ENCODE measurements around the gene MGAT5. TPM values are rescaled to one million over a fixed set of nuclear protein-coding genes. Genes with fewer than 3 reads are reported as not detected.

Gene MGAT5
- polyA plus RNA-seq, 1 donor = 19.0 TPM

- Histone ChIP-seq H3K36me3 (ENCODE audit: control insufficient read depth, insufficient read depth, low read length) (no peaks in the 10 kb centered on the region), H3K4me3 (ENCODE audit: low read length) (no peak overlapping the region), H3K27me3 (ENCODE audit: control insufficient read depth, insufficient read depth, low read length) (no peaks in the 10 kb centered on the region), H3K9me3 (ENCODE audit: control insufficient read depth, low read depth, low read length) (no peaks in the 10 kb centered on the region), H3K4me1 (ENCODE audit: control insufficient read depth, insufficient read depth, low read length) (no peaks in the 10 kb centered on the region), H3K27ac (ENCODE audit: low read length) (no peak overlapping the region)
- WGBS (ENCODE audit: insufficient coverage, low lambda C conversion rate) = 20% methylated on average over 1 of the region's 1 CpG
- no peak for DNase-seq
These were observed 46.7 kb downstream of the MGAT5 start for GRCh38 chr2:134300585-134300984.

GRCh38 chr2:134301099-134301927 is 47.4 kb downstream of the MGAT5 start:
- Histone ChIP-seq H3K9me3 (ENCODE audit: control insufficient read depth, low read depth, low read length) (no peaks in the 10 kb centered on the region), H3K4me3 (ENCODE audit: low read length) (no peak overlapping the region), H3K4me1 (ENCODE audit: control insufficient read depth, insufficient read depth, low read length) (no peaks in the 10 kb centered on the region), H3K27ac (ENCODE audit: low read length) (no peak overlapping the region), H3K36me3 (ENCODE audit: control insufficient read depth, insufficient read depth, low read length) (no peaks in the 10 kb centered on the region), H3K27me3 (ENCODE audit: control insufficient read depth, insufficient read depth, low read length) (no peaks in the 10 kb centered on the region)
- DNase-seq = no peak
- 60% methylated on average over 1 of the region's 8 CpGs for WGBS (ENCODE audit: insufficient coverage, low lambda C conversion rate)

GRCh38 chr2:134301928-134302260 is 48.0 kb downstream of the MGAT5 start:
- Histone ChIP-seq H3K4me1 (ENCODE audit: control insufficient read depth, insufficient read depth, low read length) (no peaks in the 10 kb centered on the region), H3K4me3 (ENCODE audit: low read length) (no peak overlapping the region), H3K27ac (ENCODE audit: low read length) (no peak overlapping the region), H3K9me3 (ENCODE audit: control insufficient read depth, low read depth, low read length) (no peaks in the 10 kb centered on the region), H3K36me3 (ENCODE audit: control insufficient read depth, insufficient read depth, low read length) (no peaks in the 10 kb centered on the region), H3K27me3 (ENCODE audit: control insufficient read depth, insufficient read depth, low read length) (no peaks in the 10 kb centered on the region)
- no peak for DNase-seq
- 100% methylated on average over 1 of the region's 2 CpGs for WGBS (ENCODE audit: insufficient coverage, low lambda C conversion rate)

- no peak for DNase-seq
- no peaks in the 10 kb centered on the region for H3K27me3 ChIP-seq (ENCODE audit: control insufficient read depth, insufficient read depth, low read length)
- no peak overlapping the region for H3K4me3 ChIP-seq (ENCODE audit: low read length)
- H3K9me3 ChIP-seq (ENCODE audit: control insufficient read depth, low read depth, low read length) = no peaks in the 10 kb centered on the region
- no peak overlapping the region for H3K27ac ChIP-seq (ENCODE audit: low read length)
- H3K36me3 ChIP-seq (ENCODE audit: control insufficient read depth, insufficient read depth, low read length) = no peaks in the 10 kb centered on the region
- WGBS (ENCODE audit: insufficient coverage, low lambda C conversion rate) = no CpG with 5 or more reads among the region's 3 CpGs
- H3K4me1 ChIP-seq (ENCODE audit: control insufficient read depth, insufficient read depth, low read length) = no peaks in the 10 kb centered on the region
These were observed 50.7 kb downstream of the MGAT5 start for GRCh38 chr2:134304394-134305108.

GRCh38 chr2:134305109-134305491 is 51.2 kb downstream of the MGAT5 start:
- H3K27ac ChIP-seq (ENCODE audit: low read length) = no peak overlapping the region
- WGBS (ENCODE audit: insufficient coverage, low lambda C conversion rate) = 86% methylated on average over 2 of the region's 5 CpGs
- no peak overlapping the region for H3K4me3 ChIP-seq (ENCODE audit: low read length)
- no peaks in the 10 kb centered on the region for H3K9me3 ChIP-seq (ENCODE audit: control insufficient read depth, low read depth, low read length)
- H3K36me3 ChIP-seq (ENCODE audit: control insufficient read depth, insufficient read depth, low read length) = no peaks in the 10 kb centered on the region
- H3K27me3 ChIP-seq (ENCODE audit: control insufficient read depth, insufficient read depth, low read length) = no peaks in the 10 kb centered on the region
- no peak for DNase-seq
- H3K4me1 ChIP-seq (ENCODE audit: control insufficient read depth, insufficient read depth, low read length) = no peaks in the 10 kb centered on the region

GRCh38 chr2:134306521-134306920 is 52.6 kb downstream of the MGAT5 start:
- no peak for DNase-seq
- no peaks in the 10 kb centered on the region for H3K27me3 ChIP-seq (ENCODE audit: control insufficient read depth, insufficient read depth, low read length)
- WGBS (ENCODE audit: insufficient coverage, low lambda C conversion rate) = no CpG with 5 or more reads among the region's 2 CpGs
- no peak overlapping the region for H3K4me3 ChIP-seq (ENCODE audit: low read length)
- no peaks in the 10 kb centered on the region for H3K4me1 ChIP-seq (ENCODE audit: control insufficient read depth, insufficient read depth, low read length)
- H3K9me3 ChIP-seq (ENCODE audit: control insufficient read depth, low read depth, low read length) = no peaks in the 10 kb centered on the region
- no peaks in the 10 kb centered on the region for H3K36me3 ChIP-seq (ENCODE audit: control insufficient read depth, insufficient read depth, low read length)
- no peak overlapping the region for H3K27ac ChIP-seq (ENCODE audit: low read length)

GRCh38 chr2:134307334-134307733 is 53.5 kb downstream of the MGAT5 start:
- Histone ChIP-seq H3K36me3 (ENCODE audit: control insufficient read depth, insufficient read depth, low read length) (no peaks in the 10 kb centered on the region), H3K4me3 (ENCODE audit: low read length) (no peak overlapping the region), H3K27ac (ENCODE audit: low read length) (no peak overlapping the region), H3K4me1 (ENCODE audit: control insufficient read depth, insufficient read depth, low read length) (no peaks in the 10 kb centered on the region), H3K27me3 (ENCODE audit: control insufficient read depth, insufficient read depth, low read length) (no peaks in the 10 kb centered on the region), H3K9me3 (ENCODE audit: control insufficient read depth, low read depth, low read length) (no peaks in the 10 kb centered on the region)
- WGBS (ENCODE audit: insufficient coverage, low lambda C conversion rate) = 70% methylated on average over 2 of the region's 5 CpGs
- no peak for DNase-seq

- H3K4me3 ChIP-seq (ENCODE audit: low read length) = no peak overlapping the region
- no peaks in the 10 kb centered on the region for H3K9me3 ChIP-seq (ENCODE audit: control insufficient read depth, low read depth, low read length)
- H3K27ac ChIP-seq (ENCODE audit: low read length) = no peak overlapping the region
- H3K4me1 ChIP-seq (ENCODE audit: control insufficient read depth, insufficient read depth, low read length) = no peaks in the 10 kb centered on the region
- 100% methylated on average over 1 of the region's 3 CpGs for WGBS (ENCODE audit: insufficient coverage, low lambda C conversion rate)
- H3K36me3 ChIP-seq (ENCODE audit: control insufficient read depth, insufficient read depth, low read length) = no peaks in the 10 kb centered on the region
- no peaks in the 10 kb centered on the region for H3K27me3 ChIP-seq (ENCODE audit: control insufficient read depth, insufficient read depth, low read length)
- DNase-seq = no peak
These were observed 54.9 kb downstream of the MGAT5 start for GRCh38 chr2:134308474-134309385.

- Histone ChIP-seq H3K27me3 (ENCODE audit: control insufficient read depth, insufficient read depth, low read length) (no peaks in the 10 kb centered on the region), H3K4me1 (ENCODE audit: control insufficient read depth, insufficient read depth, low read length) (no peaks in the 10 kb centered on the region), H3K9me3 (ENCODE audit: control insufficient read depth, low read depth, low read length) (no peaks in the 10 kb centered on the region), H3K27ac (ENCODE audit: low read length) (no peak overlapping the region), H3K4me3 (ENCODE audit: low read length) (no peak overlapping the region), H3K36me3 (ENCODE audit: control insufficient read depth, insufficient read depth, low read length) (no peaks in the 10 kb centered on the region)
- WGBS (ENCODE audit: insufficient coverage, low lambda C conversion rate) = no CpG with 5 or more reads among the region's 3 CpGs
- DNase-seq = no peak
These were observed 56.5 kb downstream of the MGAT5 start for GRCh38 chr2:134310107-134311079.
